Measurements from ENCODE around the gene FXR2. TPM values are rescaled to one million over a fixed set of nuclear protein-coding genes. Genes with fewer than 3 reads are reported as not detected.

Gene FXR2
- total RNA-seq, 1 donor from 2014 or later: 43.2 TPM

DNA sequence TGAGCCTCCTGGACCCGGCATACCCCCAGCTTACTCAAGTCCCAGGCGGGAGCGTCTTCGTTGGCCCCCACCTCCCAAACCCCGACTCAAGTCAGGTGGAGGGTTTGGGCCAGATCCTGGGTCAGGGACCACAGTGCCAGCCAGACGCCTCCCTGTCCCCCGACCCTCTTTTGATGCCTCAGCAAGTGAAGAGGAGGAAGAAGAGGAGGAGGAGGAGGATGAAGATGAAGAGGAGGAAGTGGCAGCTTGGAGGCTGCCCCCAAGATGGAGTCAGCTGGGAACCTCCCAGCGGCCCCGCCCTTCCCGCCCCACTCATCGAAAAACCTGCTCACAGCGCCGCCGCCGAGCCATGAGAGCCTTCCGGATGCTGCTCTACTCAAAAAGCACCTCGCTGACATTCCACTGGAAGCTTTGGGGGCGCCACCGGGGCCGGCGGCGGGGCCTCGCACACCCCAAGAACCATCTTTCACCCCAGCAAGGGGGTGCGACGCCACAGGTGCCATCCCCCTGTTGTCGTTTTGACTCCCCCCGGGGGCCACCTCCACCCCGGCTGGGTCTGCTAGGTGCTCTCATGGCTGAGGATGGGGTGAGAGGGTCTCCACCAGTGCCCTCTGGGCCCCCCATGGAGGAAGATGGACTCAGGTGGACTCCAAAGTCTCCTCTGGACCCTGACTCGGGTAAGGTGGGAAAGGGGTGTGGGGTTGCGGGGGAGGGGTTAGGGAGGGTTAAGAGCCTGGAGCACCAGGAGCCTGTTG is 51.4 kb downstream of the FXR2 start:
- H3K27me3 ChIP-seq (ENCODE audit: control insufficient read depth, insufficient read depth, low read length): no peaks in the 10 kb centered on the region
- H3K36me3 ChIP-seq (ENCODE audit: control insufficient read depth, insufficient read depth, low read length): peaks cover 20% of the 10 kb centered on the region
- DNase-seq (ENCODE audit: low read depth) (no peak), FAIRE-seq (no peak)
- no peak overlapping the region for H3K4me3 ChIP-seq (ENCODE audit: low read depth, low read length)
- TF ChIP-seq, protein P1, sequence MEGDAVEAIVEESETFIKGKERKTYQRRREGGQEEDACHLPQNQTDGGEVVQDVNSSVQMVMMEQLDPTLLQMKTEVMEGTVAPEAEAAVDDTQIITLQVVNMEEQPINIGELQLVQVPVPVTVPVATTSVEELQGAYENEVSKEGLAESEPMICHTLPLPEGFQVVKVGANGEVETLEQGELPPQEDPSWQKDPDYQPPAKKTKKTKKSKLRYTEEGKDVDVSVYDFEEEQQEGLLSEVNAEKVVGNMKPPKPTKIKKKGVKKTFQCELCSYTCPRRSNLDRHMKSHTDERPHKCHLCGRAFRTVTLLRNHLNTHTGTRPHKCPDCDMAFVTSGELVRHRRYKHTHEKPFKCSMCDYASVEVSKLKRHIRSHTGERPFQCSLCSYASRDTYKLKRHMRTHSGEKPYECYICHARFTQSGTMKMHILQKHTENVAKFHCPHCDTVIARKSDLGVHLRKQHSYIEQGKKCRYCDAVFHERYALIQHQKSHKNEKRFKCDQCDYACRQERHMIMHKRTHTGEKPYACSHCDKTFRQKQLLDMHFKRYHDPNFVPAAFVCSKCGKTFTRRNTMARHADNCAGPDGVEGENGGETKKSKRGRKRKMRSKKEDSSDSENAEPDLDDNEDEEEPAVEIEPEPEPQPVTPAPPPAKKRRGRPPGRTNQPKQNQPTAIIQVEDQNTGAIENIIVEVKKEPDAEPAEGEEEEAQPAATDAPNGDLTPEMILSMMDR (IDR thresholded peaks at IDR 0.05; ENCODE audit: insufficient read depth, low read length, severe bottlenecking): no peak

DNA sequence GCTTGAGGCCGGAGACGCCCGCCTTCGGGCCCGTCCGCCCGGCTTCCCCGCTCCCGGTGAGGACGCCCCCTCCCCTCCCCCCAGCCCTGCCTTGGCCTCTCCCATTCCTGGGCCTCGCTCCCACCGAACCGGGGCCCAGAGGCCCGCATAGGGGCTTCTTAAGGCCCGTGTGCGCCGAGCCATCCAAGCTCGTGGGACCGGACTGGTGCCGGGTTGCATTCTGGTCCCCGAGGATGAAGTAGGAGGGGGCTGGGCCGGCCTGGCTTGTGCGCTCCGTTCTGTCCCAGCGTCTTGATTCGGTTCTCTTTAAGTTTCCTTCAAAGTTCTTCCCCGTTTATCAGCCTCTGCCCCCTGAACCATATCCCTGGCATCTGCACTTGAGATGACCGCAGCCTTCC is 52.5 kb downstream of the FXR2 start:
- Histone ChIP-seq H3K4me3 (ENCODE audit: low read depth, low read length) (peak overlapping the region; percentile 74), H3K27me3 (ENCODE audit: control insufficient read depth, insufficient read depth, low read length) (no peaks in the 10 kb centered on the region), H3K36me3 (ENCODE audit: control insufficient read depth, insufficient read depth, low read length) (peaks cover 17% of the 10 kb centered on the region)
- DNase-seq (ENCODE audit: low read depth): no peak
- FAIRE-seq: no peak
- TF ChIP-seq, protein P1 (IDR thresholded peaks at IDR 0.05; ENCODE audit: insufficient read depth, low read length, severe bottlenecking): no peak

DNA sequence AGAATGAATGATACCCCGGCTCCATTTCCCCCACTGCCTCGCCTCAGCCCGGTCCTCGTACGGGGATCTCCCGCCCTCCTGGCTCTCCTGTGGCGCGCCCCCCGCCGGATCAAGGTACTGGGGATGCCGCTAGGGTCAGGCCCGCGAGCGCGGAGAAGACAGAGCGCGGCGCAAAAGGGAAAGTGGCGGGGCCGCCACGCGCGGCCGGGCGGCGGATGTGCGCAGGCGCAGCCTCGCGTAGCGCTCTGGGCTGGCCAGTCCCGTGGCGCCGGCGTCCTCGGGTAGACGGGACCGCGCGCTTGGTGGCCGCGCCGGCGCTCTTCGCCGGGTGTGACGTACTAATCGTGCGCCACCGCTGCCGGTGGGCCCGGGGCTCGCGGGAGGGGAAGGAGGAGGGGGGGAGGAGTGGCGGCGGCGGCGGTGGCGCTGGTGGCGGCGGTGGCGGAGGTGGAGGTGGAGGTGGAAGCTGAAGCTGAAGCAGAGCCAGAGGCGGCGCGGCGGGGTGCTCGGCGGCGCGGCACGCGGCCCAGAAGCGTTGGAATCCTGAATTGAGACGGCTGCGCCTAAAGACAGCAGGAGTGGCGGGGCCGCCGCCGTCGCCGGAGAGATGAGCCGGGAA is 53.0 kb downstream of the FXR2 start, which contains the start of gene SENP3:
TSS of gene SENP3 (plus strand) at position 331 of the 619 bp plus-strand sequence. CDS start 1,158 bp downstream, outside the sequence.
- DNase-seq (ENCODE audit: low read depth) (peak; percentile 63), FAIRE-seq (no peak)
- peaks cover 14% of the 10 kb centered on the region for H3K36me3 ChIP-seq (ENCODE audit: control insufficient read depth, insufficient read depth, low read length)
- peak within 1 kb of the TSS; percentile 74 for H3K4me3 ChIP-seq (ENCODE audit: low read depth, low read length)
- no peaks in the 10 kb centered on the region for H3K27me3 ChIP-seq (ENCODE audit: control insufficient read depth, insufficient read depth, low read length)
- TF ChIP-seq, protein P1 (IDR thresholded peaks at IDR 0.05; ENCODE audit: insufficient read depth, low read length, severe bottlenecking): no peak

DNA sequence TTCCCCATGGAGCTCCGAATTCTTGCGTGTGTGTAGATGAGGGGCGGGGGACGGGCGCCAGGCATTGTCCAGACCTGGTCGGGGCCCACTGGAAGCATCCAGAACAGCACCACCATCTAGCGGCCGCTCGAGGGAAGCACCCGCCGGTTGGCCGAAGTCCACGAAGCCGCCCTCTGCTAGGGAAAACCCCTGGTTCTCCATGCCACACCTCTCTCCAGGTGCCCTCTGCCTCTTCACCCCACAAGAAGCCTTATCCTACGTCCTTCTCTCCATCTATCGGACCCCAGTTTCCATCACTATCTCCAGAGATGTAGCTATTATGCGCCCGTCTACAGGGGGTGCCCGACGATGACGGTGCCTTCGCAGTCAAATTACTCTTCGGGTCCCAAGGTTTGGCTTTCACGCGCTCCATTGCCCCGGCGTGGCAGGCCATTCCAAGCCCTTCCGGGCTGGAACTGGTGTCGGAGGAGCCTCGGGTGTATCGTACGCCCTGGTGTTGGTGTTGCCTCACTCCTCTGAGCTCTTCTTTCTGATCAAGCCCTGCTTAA is 53.6 kb downstream of the FXR2 start:
- TF ChIP-seq, protein P1 (IDR thresholded peaks at IDR 0.05; ENCODE audit: insufficient read depth, low read length, severe bottlenecking): peak; percentile 94
- Histone ChIP-seq H3K36me3 (ENCODE audit: control insufficient read depth, insufficient read depth, low read length) (peaks cover 14% of the 10 kb centered on the region), H3K4me3 (ENCODE audit: low read depth, low read length) (peak overlapping the region; percentile 74), H3K27me3 (ENCODE audit: control insufficient read depth, insufficient read depth, low read length) (no peaks in the 10 kb centered on the region)
- peak; percentile 79 for DNase-seq (ENCODE audit: low read depth)
- FAIRE-seq: no peak

DNA sequence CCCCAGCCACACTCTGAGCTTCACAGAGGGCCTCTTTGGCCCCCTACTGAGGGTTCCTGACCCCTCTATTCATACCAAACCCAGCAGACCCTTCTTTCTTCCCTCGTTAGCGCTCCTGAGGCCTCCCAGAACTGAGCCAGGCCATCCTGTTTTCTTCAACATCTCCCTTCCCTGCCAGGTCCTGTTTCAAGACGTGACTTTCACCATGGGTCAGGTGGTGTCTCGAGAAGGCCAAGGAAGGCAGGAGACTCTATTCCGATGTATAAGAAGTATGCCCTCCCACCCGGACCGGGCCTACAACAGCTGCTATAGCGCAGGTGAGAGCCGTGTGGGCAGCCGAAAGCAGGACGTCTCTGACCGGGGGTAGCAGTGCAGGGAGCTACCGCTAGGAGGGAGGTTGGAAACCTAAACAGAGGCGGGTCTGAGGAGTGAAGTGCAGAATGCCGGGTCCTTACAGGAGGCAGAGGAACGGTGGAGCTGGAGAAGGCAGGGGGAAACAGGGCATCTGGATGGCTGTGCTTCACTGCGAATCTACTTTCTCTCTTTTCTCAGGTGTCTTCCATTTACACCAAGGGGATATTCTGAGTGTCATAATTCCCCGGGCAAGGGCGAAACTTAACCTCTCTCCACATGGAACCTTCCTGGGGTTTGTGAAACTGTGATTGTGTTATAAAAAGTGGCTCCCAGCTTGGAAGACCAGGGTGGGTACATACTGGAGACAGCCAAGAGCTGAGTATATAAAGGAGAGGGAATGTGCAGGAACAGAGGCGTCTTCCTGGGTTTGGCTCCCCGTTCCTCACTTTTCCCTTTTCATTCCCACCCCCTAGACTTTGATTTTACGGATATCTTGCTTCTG is 54.3 kb downstream of the FXR2 start:
- TF ChIP-seq, protein P1 (IDR thresholded peaks at IDR 0.05; ENCODE audit: insufficient read depth, low read length, severe bottlenecking): peak; percentile 84
- peak; percentile 65 for DNase-seq (ENCODE audit: low read depth)
- H3K27me3 ChIP-seq (ENCODE audit: control insufficient read depth, insufficient read depth, low read length): no peaks in the 10 kb centered on the region
- no peak for FAIRE-seq
- H3K4me3 ChIP-seq (ENCODE audit: low read depth, low read length): no peak overlapping the region
- peaks cover 11% of the 10 kb centered on the region for H3K36me3 ChIP-seq (ENCODE audit: control insufficient read depth, insufficient read depth, low read length)
